OCI-M2 (cell line): ENCODE results near the gene MUC13.

Experiments
- DNase-seq: peaks from one replicate; lab custom pipeline; 2025; ENCODE audit not compliant: unreplicated experiment; lab: John Stamatoyannopoulos, UW

Gene MUC13

GRCh38 chr3:124950026-124950425 is 15.5 kb upstream of the MUC13 start:
- no peak for DNase-seq

- no peak for DNase-seq
These were observed 8.1 kb upstream of the MUC13 start for GRCh38 chr3:124942613-124943012.

GRCh38 chr3:124941771-124942170 is 7.2 kb upstream of the MUC13 start:
- DNase-seq, result no peak

- no peak for DNase-seq
These were observed 5.1 kb upstream of the MUC13 start for GRCh38 chr3:124939661-124940060.

GRCh38 chr3:124938896-124939295 is 4.3 kb upstream of the MUC13 start:
- no peak for DNase-seq

GRCh38 chr3:124937049-124937448 is 2.5 kb upstream of the MUC13 start:
- no peak for DNase-seq

GRCh38 chr3:124935794-124936542 is 1.4 kb upstream of the MUC13 start:
- no peak for DNase-seq

- DNase-seq, result no peak
These were observed 713 bp upstream of the MUC13 start for GRCh38 chr3:124935264-124935663.

GRCh38 chr3:124928333-124929202 is 6.0 kb downstream of the MUC13 start:
- DNase-seq, result peak; percentile 5

- no peak for DNase-seq
These were observed 6.9 kb downstream of the MUC13 start for GRCh38 chr3:124927574-124928045.

GRCh38 chr3:124926426-124927101 is 8.0 kb downstream of the MUC13 start:
- no peak for DNase-seq

GRCh38 chr3:124924741-124925140 is 9.8 kb downstream of the MUC13 start:
- no peak for DNase-seq

GRCh38 chr3:124923833-124924232 is 10.7 kb downstream of the MUC13 start:
- no peak for DNase-seq

- DNase-seq, result no peak
These were observed 13.8 kb downstream of the MUC13 start for GRCh38 chr3:124920718-124921117.

- no peak for DNase-seq
These were observed 14.8 kb downstream of the MUC13 start for GRCh38 chr3:124919756-124920155.

GRCh38 chr3:124918524-124918923 is 16.0 kb downstream of the MUC13 start:
- DNase-seq, result no peak

- DNase-seq, result no peak
These were observed 17.6 kb downstream of the MUC13 start for GRCh38 chr3:124916837-124917409.

- no peak for DNase-seq
These were observed 19.3 kb downstream of the MUC13 start for GRCh38 chr3:124915254-124915653.

- no peak for DNase-seq
These were observed 26.6 kb downstream of the MUC13 start for GRCh38 chr3:124907957-124908356.

- DNase-seq, result no peak
These were observed 29.6 kb downstream of the MUC13 start for GRCh38 chr3:124904835-124905492.
